ENCODE results near the gene MRPS5.

GRCh38 chr2:95056461-95057459 is 64.8 kb downstream of the MRPS5 start:
- TF ChIP-seq GATA2 (IDR thresholded peaks at IDR 0.05; ENCODE audit: low read depth, low read length) (no peak), GATA3 (IDR thresholded peaks at IDR 0.05; ENCODE audit: low read depth, low read length) (no peak)

Data from SH-SY5Y (cell line).